ENCODE measurements around the gene SSTR5.

SSTR5 gene

GRCh38 chr16:1071561-1072225, 854 bp upstream of the SSTR5 start:
- peak overlapping the region; percentile 69 for H3K27ac ChIP-seq
- TF ChIP-seq CTCF (conservative IDR thresholded peaks at IDR 0.05), result no peak

- H3K27ac ChIP-seq, result peak overlapping the region; percentile 69
- TF ChIP-seq CTCF (conservative IDR thresholded peaks at IDR 0.05), result no peak
These were observed 663 bp downstream of the SSTR5 start for GRCh38 chr16:1073262-1073558.

- peak overlapping the region; percentile 69 for H3K27ac ChIP-seq
- peak; percentile 49 for TF ChIP-seq CTCF (conservative IDR thresholded peaks at IDR 0.05)
These were observed 1.2 kb downstream of the SSTR5 start for GRCh38 chr16:1073566-1074378.

- TF ChIP-seq CTCF (conservative IDR thresholded peaks at IDR 0.05), result no peak
- peak overlapping the region; percentile 69 for H3K27ac ChIP-seq
These were observed 1.8 kb downstream of the SSTR5 start for GRCh38 chr16:1074379-1074649.

GRCh38 chr16:1075546-1075945, 3.0 kb downstream of the SSTR5 start:
- H3K27ac ChIP-seq, result peak overlapping the region; percentile 69; the same call in 1 of the 2 replicates
- no peak for TF ChIP-seq CTCF (conservative IDR thresholded peaks at IDR 0.05)

GRCh38 chr16:1076801-1077576, 4.4 kb downstream of the SSTR5 start:
- no peak for TF ChIP-seq CTCF (conservative IDR thresholded peaks at IDR 0.05)
- H3K27ac ChIP-seq, result peak overlapping the region; percentile 96

- H3K27ac ChIP-seq, result peak overlapping the region; percentile 96
- no peak for TF ChIP-seq CTCF (conservative IDR thresholded peaks at IDR 0.05)
These were observed 5.5 kb downstream of the SSTR5 start for GRCh38 chr16:1077877-1078578.

Measured in VCaP (cell line).